Measurements from ENCODE around the gene TECPR2.

TECPR2 gene

DNA sequence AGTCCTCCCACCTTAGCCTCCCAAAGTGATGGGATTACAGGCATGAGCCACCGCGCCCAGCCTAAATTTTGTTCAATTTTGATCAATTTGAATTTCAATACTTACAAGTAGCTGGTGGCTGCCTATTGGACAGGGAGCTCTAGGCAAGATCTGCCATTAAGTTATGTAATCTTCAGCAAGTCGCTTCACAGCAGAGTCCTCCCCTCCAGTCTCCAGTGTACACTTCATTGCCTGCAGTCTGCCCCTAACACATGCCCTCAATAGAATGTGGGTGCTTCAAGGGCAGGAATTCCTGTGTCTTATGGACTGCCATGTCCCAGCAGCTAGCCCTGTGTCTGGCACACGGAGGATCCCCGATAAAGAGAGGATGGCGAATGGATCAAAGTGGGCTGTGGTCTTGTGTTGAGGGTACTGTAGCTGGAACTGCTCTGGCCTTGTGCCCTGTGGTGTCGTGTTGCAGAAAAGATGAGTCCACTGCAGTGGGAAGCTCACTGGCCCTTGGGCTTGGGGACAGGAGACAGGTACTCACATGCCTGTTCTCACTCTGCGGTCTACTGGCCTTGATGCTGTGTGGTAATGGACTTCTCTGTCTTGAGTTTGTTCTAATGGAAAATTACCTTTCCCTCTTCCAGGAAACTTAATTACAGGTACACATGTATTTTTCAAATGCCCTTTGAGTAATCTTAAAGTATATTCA is 67.6 kb downstream of the TECPR2 start:
- DNase-seq, result no peak

DNA sequence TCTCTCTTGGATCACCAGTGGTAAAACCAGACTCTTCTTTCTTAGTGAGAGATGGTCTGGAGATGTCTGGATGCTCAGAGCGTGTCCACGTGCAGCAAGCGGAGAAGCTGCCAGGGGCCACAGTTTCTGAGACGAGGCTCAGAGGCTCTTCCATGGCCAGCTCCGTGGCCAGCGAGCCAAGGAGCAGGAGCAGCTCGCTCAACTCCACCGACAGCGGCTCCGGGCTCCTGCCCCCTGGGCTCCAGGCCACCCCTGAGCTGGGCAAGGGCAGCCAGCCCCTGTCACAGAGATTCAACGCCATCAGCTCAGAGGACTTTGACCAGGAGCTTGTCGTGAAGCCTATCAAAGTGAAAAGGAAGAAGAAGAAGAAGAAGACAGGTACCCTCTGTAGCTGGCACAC is 69.0 kb downstream of the TECPR2 start:
- no peak for DNase-seq

DNA sequence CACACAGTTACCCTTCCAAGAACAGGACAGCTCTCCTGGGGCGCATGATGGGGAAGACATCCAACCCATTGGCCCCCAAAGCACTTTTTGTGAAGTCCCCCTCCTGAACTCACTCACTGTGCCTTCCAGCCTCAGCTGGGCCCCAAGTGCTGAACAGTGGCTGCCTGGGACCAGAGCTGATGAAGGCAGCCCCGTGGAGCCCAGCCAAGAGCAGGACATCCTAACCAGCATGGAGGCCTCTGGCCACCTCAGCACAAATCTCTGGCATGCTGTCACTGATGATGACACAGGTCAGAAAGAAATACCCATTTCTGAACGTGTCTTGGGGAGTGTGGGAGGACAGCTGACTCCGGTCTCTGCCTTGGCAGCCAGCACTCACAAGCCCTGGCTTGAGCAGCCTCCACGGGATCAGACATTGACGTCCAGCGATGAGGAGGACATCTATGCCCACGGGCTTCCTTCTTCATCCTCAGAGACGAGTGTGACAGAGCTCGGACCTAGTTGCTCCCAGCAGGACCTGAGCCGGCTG is 72.0 kb downstream of the TECPR2 start:
- DNase-seq, result no peak

DNA sequence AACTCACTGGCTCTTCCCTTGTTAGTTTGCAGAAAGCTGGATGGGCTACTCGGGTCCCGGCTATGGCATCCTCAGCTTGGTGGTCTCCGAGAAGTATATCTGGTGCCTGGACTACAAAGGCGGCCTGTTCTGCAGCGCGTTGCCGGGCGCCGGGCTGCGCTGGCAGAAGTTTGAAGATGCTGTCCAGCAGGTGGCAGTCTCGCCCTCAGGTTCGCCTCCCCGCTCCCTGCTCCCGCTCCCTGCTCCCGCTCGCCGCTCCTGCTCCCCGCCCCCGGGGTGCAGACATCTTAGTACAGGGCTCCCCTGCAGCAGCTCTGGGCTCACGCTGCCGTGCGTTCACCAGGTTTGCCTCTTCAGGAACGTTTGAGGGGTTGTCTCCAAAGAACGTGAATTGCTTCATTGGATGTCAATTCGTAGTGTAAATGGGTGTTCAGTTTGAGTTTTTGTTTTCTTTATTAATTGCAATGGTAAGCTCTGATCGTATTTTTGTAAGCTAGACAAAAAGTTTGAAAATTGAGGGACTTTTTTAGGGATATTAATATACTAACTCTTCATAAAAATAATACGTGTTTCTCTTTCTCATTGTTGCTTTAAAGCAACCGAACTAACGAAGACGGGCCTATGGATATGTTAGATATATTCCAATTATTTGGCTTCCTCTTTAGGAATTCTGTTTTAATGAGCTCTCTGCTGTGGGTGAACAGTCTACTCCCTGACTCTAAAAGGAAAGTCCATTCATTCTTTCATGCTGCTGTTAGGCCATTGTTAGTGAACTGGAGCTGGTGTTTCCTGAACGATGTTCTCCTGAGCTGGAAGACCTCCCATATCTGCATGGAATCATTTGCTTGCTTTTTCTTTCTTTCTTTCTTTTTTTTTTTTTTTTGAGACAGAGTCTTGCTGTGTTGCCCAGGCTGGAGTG is 75.5 kb downstream of the TECPR2 start:
- no peak for DNase-seq

DNA sequence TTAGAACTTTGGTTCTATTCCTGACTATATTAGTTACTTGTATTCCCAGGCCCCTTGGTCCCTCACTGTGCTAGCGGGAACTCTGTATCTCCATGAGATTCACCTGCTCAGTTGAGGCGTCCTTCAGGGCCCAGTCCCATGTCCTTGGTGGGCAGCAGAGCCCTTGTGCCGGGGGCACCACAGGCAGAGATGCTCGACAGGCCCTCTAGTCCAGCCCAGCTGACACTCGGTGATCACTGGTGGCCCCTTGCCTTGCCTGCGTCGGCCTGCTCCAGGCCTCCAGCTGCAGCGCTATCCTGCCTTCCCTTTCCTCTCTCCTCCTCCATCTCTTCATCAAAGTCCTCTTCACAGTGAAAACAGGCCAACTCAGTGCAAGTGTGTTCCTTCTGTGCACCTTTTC is 76.8 kb downstream of the TECPR2 start:
- no peak for DNase-seq

DNA sequence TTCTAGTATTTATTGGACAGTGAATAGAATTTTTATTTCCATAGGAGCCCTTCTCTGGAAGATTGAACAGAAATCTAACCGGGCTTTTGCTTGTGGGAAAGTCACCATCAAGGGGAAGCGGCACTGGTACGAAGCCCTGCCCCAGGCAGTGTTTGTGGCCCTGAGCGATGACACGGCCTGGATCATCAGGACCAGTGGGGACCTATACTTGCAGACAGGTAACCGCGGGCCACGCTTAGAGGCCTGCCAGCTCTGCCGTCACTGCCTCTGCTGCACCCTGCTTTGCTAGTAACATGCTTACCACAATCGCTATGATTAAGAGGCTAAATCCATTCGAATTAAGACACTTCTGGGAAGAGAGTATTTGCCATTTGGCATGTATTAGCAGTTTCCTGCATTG is 77.7 kb downstream of the TECPR2 start:
- no peak for DNase-seq

DNA sequence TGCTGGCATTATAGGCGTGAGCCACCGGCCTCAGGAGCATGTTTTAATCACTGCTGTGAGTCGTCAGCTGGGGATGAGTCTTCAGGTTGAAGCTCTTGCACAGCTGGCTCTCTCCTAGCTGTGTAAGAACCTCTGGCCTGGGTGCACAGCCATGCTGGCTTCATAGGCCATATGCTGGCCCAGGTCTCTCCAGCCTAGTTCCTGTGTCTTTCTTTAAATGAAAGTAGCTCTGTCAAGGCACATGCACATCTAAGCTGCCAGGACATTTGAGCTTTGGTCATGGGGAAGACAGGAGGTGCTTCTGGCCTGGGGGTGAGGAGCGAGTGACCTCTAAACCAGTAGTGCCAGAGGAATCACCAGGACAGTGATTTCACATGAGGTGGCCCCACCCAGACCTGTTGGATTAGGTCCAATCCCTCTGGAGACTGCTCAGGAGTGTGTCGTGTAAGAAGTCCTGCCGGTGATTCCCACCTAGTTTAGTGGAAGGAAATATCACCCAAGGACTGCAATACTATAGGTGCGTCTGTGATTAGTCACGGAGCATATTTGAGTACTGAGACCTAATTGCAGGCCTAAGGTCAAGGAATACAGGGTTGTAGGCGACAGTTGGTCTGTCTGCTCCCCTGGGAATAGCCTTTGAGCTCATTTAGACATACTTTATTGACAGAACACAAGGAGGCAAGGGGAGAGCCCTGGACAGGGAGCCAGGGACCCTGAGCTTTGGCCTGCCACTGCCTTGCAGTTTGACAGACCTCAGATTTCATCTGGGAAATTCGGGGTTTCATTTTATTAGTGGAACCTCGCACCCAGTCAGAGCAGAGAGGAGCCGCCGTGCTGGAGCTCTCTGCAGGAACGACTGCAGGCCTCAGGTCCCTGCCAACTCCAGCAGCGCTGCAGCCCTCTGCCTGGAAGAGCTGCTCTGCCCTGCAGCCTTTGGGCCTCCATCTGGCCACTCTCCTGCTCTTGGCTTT is 79.8 kb downstream of the TECPR2 start:
- no peak for DNase-seq

DNA sequence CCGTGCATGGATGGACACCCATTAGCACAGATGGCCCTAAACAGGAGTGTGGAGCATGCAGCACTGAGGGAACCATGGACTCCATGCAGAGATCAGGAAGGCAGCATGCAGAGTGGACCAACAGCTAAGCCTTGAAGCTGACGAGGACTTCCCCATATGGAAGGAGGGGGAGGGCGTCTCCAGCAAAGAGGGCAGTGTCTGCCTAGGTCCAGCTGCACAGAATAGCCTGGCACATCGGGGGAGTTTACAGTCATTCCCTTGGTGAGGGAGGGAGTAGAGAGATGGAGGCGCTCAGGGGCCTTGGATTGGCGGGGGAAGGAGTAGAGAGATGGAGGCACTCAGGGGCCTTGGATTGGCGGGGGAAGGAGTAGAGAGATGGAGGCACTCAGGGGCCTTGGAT is 82.3 kb downstream of the TECPR2 start:
- no peak for DNase-seq

DNA sequence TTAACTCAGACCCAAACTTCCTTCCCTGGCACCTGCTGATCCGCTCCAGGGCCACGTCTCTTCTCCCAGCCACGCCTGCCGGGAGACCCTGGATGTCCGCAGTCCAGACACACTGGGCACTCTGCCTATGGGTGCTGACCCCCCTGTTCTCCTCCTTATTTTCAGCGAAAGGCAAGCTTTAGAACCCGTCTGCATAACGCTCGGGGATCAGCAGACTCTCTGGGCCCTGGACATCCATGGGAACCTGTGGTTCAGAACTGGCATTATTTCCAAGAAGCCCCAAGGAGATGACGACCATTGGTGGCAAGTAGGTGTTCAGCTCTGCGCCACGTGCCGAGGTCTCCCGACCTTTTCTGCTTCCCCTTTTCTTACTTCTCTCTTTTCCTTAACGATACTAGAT is 82.9 kb downstream of the TECPR2 start:
- no peak for DNase-seq

DNA sequence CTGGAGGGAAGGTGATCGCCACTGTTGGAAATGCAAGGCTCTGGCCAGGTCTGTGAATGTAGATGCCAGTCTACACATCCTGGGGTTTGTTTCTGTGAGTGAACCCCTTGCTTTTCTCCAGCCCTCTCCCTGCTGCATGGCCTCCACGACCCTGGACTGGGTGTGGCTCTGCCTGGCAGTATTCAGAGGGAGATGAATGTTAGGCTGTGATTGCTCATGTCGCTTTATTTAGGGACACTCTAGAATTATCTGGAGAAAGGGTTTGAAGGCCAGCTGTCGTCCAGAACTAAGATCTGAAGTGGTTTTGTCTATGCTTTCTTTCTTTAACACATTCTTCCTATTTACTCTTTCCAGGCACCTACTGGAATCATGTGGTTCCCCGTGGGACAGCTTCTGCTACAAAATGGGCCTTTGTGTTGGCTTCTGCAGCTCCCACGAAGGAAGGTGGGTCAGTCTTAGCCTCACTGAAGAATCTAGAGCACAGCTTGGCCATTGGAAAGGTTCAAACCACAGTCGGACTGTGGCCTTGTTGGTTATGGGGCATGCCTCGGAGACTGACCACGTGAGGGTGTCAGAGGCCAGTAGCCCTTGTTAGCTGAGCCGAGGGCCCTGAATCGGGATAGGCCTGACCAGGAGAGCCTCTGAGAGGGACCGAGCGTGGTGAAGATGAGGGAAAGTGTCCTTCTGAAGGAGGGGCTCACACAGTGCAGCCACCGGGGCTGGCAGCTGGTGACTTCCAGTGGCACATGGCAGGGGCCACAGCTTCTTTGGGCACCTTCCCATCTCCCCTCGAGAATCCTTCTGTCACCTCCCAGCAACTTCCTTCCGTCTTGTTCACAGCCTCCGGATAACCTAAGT is 87.7 kb downstream of the TECPR2 start:
- no peak for DNase-seq

DNA sequence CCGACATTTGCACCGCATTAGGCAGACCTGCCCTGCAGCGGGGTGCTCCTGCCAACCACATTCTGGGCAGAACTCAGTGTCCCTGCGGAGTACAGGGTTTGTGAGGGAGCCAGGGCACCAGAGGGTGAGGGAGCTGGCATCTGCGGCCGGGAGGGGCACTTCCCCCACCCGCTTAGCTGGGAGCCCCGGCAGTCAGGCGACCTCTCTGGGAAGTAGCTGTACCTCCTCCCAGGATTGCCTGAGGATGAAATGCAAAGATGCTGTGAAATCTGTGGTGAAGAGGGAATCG is 88.3 kb downstream of the TECPR2 start:
- no peak for DNase-seq

DNA sequence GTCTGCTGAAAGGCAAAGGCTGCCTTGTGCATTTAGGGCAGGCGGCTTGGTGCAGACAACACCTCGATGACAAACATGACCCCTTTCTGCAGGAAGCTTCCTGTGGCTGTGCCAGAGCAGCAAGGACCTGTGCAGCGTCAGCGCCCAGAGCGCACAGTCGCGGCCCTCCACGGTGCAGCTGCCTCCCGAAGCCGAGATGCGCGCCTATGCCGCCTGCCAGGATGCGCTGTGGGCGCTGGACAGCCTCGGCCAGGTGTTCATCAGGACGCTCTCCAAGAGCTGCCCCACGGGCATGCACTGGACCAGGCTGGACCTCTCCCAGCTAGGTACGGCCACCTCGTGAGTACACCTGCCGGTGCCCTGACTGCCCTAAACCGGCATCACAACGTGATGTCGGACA is 89.6 kb downstream of the TECPR2 start:
- DNase-seq, result no peak

DNA sequence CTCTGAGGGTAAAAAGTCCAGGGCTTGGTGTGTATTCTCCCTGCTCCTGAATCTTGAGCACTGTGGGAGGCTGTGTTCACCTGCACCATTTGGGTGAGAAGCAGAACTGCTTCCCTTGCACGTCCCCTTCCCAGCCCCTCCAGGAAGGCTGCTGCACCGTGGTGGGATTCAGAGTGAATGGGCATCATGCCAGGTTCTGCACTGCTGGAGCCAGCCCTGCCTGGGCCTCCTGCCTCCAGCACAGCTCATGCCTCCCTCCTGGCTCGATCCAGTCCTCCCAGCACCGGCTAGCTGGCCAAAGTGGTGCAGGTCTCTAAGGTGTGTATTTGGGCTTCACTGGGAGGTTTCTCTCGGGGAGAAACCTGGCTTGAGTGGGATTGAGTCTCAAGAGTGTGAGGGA is 92.0 kb downstream of the TECPR2 start:
- no peak for DNase-seq

DNA sequence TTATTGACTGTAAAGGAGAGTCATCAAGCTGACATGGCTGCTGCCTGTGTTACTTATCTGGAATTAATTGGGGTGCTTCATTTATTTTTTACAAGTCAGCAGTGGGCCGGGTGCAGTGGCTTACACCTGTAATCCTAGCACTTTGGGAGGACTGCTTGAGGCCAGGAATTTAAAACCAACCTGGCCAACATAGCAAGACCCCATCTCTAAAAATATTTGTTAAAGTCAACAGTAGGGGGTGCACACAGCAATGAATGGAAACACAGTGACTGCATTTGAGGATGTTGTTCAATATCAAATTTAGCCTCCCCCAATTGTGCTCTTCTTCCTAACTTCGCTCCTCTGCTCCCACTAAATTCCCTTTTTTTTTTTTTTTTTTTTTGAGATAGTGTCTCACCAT is 94.8 kb downstream of the TECPR2 start:
- DNase-seq, result no peak

DNA sequence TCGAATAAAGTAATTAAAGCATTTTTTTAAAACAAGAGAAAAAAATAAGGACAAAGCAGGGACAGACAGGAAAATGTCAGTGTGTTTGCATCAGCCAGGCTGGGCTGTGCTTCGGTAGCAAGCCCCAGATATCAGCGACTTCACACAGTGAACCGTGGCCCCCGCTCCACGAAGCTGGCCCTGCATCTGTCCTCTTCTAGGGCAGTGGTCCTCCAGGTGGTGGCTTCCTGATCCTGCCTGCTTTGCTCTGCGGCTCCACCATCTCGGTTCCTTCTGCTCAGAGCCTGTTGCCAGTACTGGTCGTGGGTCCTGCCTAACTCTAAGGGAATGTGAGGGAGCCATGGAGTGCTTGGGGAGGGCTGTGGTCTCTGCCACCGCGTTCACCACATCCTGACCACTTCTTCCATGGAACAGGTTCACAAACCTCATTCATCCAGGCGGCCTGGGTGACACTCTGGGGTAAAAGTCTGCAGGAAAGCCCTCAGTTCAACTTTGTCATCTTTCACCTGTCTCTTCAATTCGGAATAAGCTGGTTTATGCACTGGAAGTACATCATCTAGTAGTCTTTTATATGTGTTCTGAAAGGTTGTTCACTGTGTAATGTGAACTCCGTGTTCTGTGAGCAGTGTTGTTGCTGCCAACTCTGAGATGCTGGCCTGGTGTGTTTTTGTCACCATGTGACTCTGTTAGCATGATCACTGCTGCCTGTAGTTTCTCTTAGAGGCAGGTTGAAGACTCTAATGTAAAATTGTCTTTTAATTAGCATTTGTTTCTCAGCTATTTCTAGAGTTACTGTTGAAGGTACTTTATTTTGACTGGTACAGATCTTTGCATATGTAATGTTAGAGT is 99.0 kb downstream of the TECPR2 start:
- DNase-seq, result no peak

DNA sequence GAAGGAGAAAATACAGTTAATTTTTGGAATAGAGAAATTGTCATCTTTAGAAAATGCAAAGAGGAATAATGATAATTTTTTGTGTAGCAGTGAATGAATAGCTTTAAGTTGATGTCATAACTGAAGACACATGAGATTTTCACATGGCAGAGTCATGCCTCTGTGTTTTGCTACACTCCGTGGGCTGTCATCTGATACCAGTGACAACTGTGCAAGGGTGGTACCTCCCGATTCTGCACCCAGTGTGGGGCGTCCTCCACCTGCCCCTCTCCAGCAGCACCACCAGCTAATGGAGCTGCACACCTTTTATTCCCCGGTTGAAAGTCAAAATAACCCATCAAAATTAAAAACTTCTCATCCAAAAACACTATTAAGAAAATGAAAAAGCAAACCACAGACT is 99.7 kb downstream of the TECPR2 start:
- no peak for DNase-seq

DNA sequence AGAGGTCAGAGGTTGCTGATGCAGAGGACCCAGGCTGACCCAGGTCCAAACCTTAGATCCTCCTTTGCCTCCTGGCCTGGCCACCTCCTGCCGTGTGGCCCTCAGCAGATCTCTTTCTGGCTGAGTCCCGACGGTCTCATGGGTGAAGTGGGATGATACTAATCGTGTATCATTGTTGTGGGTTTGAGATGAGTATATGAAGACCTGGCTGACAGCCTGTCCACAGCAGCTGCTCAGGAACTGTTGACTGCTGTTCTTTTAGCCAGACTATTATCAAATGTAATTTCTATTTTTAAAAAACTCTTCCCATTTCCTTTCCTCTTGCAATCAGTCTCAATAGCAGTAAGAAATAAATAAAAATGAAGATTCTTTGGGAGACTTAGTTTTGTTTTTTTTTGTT is 101.3 kb downstream of the TECPR2 start:
- no peak for DNase-seq

DNA sequence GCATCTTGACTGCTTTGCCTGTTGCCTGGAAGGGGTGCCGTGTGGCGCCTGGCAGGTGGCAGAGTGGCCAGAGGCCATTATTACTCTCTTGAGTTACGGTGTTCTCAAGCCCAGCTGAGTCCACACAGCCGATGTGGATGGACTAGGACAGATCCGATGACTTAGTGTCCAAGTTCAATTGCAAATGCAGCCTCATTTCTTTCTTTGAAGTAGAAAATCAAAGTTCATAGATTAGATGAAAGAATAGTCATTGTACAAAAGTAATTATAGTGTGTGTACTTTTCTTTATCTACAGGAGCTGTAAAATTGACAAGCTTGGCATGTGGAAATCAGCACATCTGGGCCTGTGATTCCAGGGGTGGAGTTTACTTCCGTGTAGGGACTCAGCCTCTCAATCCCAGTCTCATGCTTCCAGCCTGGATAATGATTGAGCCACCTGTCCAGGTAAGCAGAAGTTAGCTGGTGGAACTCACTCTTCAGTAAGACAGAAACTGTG is 102.2 kb downstream of the TECPR2 start:
- DNase-seq, result no peak

DNA sequence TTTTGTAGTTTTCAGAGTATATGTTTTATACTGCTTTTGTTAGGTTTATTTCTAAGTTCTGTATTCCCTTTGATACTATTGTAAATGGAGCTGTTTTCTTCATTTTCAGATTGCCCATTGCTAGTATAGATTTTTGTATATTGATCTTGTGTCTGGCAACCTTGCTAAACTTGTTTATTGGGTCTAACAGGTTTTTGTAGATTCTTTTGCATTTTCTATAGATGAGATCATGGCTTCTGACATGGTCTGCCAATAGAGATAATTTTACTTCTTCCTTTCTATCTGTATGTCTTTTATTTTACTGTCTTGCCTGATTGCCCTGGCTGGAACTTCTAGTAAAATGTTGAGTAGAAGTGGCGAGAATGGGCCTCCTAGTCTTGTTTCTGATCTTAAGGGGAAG is 106.5 kb downstream of the TECPR2 start:
- DNase-seq, result no peak

DNA sequence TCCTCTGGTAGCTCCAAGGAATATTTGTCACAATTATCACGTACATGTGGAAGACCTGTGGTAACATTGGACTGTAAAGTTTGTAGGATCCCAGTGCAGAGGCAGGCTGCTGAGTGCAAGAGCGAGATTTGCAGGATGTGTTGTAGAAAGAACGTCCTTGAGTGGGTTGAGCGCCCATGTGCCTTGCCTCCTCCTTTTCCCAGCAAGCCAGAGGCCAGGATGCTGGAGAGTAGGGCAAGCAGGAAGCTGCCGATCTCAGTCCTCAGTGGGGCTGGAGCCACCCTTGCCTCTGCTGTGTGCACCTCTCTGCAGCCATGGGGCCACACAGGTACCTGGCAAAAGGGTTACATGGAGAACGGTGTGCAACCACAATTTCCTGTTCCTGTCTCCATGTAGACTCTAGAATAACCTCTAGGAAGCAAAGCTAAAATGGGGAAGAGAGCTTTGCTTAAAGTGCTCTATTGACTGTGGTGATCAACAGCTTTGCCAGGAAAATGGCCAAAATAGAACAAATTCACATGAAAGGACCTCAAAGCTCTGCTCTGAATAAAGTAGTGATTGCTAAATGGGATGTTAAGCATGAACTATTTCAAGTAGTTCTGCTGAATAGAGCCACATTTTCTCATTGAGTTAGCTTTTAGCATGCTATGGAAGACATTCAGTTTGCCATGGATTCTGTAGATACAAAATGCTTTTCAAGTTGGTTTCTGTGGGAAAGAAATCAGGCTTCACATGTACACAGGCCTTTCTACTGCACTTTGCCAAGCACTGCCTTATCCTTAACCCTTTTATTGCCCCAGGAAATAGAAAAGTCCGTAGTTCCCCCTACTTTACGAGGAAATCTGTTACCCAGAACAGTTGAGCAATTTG is 109.4 kb downstream of the TECPR2 start:
- DNase-seq, result no peak

All from NK-92 treated with Interleukin-12 subunit alpha and Interleukin-12 subunit beta, amount 100 ng/mL, for 24 hours (cell line).